Aorta (tissue), 5 donors: ENCODE results near the gene OR52E1. TPM values are rescaled to one million over a fixed set of nuclear protein-coding genes. Genes with fewer than 3 reads are reported as not detected.

Experiments used
- ATAC-seq: fragments of 200-7000 bp; cut with Tn5 transposase; one replicate; pipeline ENCODE4 v1.9.1; 2022; ENCODE audit warnings: moderate library complexity; ENCODE audit not compliant: low FRiP score
- DNase-seq, 2 donors: peaks; one replicate each; pipeline ENCODE4 v3.0.0-alpha.2; 2020
- H3K27ac ChIP-seq, 2 donors: one replicate each; pipeline ENCODE4 v1.5.1; 2013; ENCODE audit warnings: low read length in 2 of 2, mild to moderate bottlenecking in 2 of 2, moderate library complexity in 2 of 2, control low read depth in 1 of 2, inconsistent platforms in 1 of 2, low read depth in 1 of 2
- H3K27me3 ChIP-seq, 2 donors: one replicate each; pipeline ENCODE4 v1.6.1; 2013; ENCODE audit warnings: control low read depth in 1 of 2, low read length in 1 of 2, mild to moderate bottlenecking in 1 of 2, moderate library complexity in 1 of 2; ENCODE audit not compliant: insufficient read depth in 2 of 2, control insufficient read depth in 1 of 2
- H3K36me3 ChIP-seq, 2 donors: one replicate each; pipeline ENCODE4 v1.6.1; 2013; ENCODE audit warnings: control low read depth in 1 of 2, low read length in 1 of 2, mild to moderate bottlenecking in 1 of 2; ENCODE audit not compliant: insufficient read depth in 2 of 2, control insufficient read depth in 1 of 2
- H3K4me1 ChIP-seq, 2 donors: one replicate each; pipeline ENCODE4 v1.6.1; 2013; ENCODE audit warnings: low read length in 2 of 2, control low read depth in 1 of 2, mild to moderate bottlenecking in 1 of 2, moderate library complexity in 1 of 2; ENCODE audit not compliant: insufficient read depth in 2 of 2, control insufficient read depth in 1 of 2
- H3K4me3 ChIP-seq, 2 donors: one replicate each; pipeline ENCODE4 v1.5.1; 2013; ENCODE audit warnings: low read length in 2 of 2, control low read depth in 1 of 2, mild to moderate bottlenecking in 1 of 2
- H3K9me3 ChIP-seq: one replicate; pipeline ENCODE4 v1.6.1; 2013; ENCODE audit warnings: mild to moderate bottlenecking, low read length; ENCODE audit not compliant: control insufficient read depth
- WGBS, 2 donors: extraction: QIAGEN DNeasy Blood & Tissue Kit; methylation state at CpG; one replicate each; pipeline ENCODE4 v1.1.7; 2013; 5-methylcytosine and 5-hydroxymethylcytosine counted together
- intact Hi-C, 2 donors: fragments of 100-400 bp; cut with DNase I; formaldehyde crosslinking; loops; one replicate each; pipeline versions ENCODE4 v1.14.2 to v1.15.0; 2022
- polyA plus RNA-seq, 2 donors: library from polyadenylated mRNA; stranded (reverse); fragments of 200-250 nt; gene quantifications; one replicate each; pipeline ENCODE4 v1.2.3, GENCODE V29; 2013
- total RNA-seq, 2 donors: library from RNA; stranded (reverse); fragmentation: NEBNext Ultra II Directional; extraction: Animal tissue kit (Norgen Biotek cat#: 25700); gene quantifications; one replicate each; pipeline ENCODE4 v1.2.1, GENCODE V29; 2021
- donor health status: healthy with polysubstance abuse.
- donor health status: Bipolar disorder and iron deficiency.
- donor health status: DM: no; HTN: no; CAD: no.
- donor health status: DM: no; HTN: no; CAD: no.
- donor health status: DM: yes; HTN: yes; CAD: no.

Gene OR52E1
- total and polyA plus RNA-seq, 4 donors: not detected

- no peaks in the 10 kb centered on the region for H3K36me3 ChIP-seq
- no peak for DNase-seq
- intact Hi-C loops: no loop called here
- H3K4me1 ChIP-seq: no peaks in the 10 kb centered on the region
- WGBS, 2 donors: 71 to 81% methylated on average over 8 of the region's 8 CpGs
- H3K9me3 ChIP-seq: no peaks in the 10 kb centered on the region
- H3K27me3 ChIP-seq: no peaks in the 10 kb centered on the region
- H3K27ac ChIP-seq: no peak overlapping the region
- ATAC-seq: no peak
- H3K4me3 ChIP-seq: no peak overlapping the region
Observed at GRCh38 chr11:5092821-5093585, 23.6 kb downstream of the OR52E1 start.

GRCh38 chr11:5096011-5096410 is 26.6 kb downstream of the OR52E1 start:
- Histone ChIP-seq H3K9me3 (no peaks in the 10 kb centered on the region), H3K27me3 (no peaks in the 10 kb centered on the region), H3K4me3 (no peak overlapping the region), H3K4me1 (no peaks in the 10 kb centered on the region), H3K27ac (no peak overlapping the region), H3K36me3 (no peaks in the 10 kb centered on the region)
- WGBS, 2 donors: 62 to 68% methylated on average over 2 of the region's 2 CpGs
- DNase-seq (no peak), ATAC-seq (no peak)
- intact Hi-C loops: no loop called here

DNA sequence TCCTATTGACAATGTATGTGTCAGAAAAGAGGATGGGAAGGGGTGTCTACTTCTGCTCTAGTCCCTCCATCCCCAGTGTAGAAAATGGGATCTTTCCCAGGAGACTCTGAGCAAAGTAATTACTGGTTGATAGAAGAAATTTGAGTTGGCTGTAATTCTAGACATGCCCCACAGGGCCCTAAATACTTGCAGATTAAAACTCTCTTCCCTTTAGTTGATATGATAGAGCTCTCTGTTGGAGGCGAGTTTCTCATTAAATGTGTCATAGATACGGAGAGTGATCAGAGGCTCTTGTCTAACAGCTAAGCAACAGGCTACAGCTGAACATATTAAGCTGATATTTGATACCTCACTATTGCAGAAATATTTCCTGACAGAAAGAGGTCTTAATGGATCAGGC is 32.9 kb downstream of the OR52E1 start:
- ATAC-seq: no peak
- no peaks in the 10 kb centered on the region for H3K27me3 ChIP-seq
- intact Hi-C loops: no loop called here
- WGBS, 2 donors: 52 to 64% methylated on average over 2 of the region's 2 CpGs
- H3K27ac ChIP-seq: no peak overlapping the region
- H3K9me3 ChIP-seq: no peaks in the 10 kb centered on the region
- H3K36me3 ChIP-seq: no peaks in the 10 kb centered on the region
- no peak for DNase-seq
- H3K4me1 ChIP-seq: no peaks in the 10 kb centered on the region
- no peak overlapping the region for H3K4me3 ChIP-seq

DNA sequence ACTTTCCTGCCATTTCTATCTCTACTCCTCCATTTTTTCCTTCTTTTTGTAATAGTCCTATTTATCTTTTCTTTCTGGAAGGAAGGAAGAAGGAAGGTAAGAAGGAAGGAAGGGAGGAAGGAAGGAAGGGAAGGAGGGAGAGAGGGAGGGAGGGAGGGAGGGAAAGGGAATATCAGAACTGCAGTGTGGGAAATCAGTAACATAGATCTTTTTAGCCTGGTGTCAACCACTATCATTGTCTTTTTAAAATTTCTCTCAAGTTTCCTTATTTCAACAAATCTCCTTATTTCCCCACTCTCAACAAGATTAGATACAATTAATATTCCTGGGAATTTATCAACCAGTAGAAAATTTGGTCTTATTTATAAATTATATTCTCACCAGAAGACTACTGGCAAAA is 33.7 kb downstream of the OR52E1 start:
- no peaks in the 10 kb centered on the region for H3K27me3 ChIP-seq
- no peak overlapping the region for H3K27ac ChIP-seq
- no peak for DNase-seq
- ATAC-seq: no peak
- no peaks in the 10 kb centered on the region for H3K36me3 ChIP-seq
- intact Hi-C loops: no loop called here
- H3K9me3 ChIP-seq: no peaks in the 10 kb centered on the region
- no peak overlapping the region for H3K4me3 ChIP-seq
- H3K4me1 ChIP-seq: no peaks in the 10 kb centered on the region

- Histone ChIP-seq H3K4me1 (no peaks in the 10 kb centered on the region), H3K27me3 (no peaks in the 10 kb centered on the region), H3K4me3 (no peak overlapping the region), H3K36me3 (no peaks in the 10 kb centered on the region), H3K9me3 (no peaks in the 10 kb centered on the region), H3K27ac (no peak overlapping the region)
- intact Hi-C loops: no loop called here
- no peak for DNase-seq
- WGBS, 2 donors: 64 to 73% methylated on average over 3 of the region's 3 CpGs
- ATAC-seq: no peak
Observed at GRCh38 chr11:5107285-5107684, 37.9 kb downstream of the OR52E1 start.

GRCh38 chr11:5115339-5115738 is 46.0 kb downstream of the OR52E1 start:
- no peaks in the 10 kb centered on the region for H3K27me3 ChIP-seq
- no peaks in the 10 kb centered on the region for H3K4me1 ChIP-seq
- intact Hi-C loops: no loop called here
- 63 to 70% methylated on average over 3 of the region's 3 CpGs for WGBS, 2 donors
- ATAC-seq: no peak
- no peak overlapping the region for H3K4me3 ChIP-seq
- no peaks in the 10 kb centered on the region for H3K36me3 ChIP-seq
- no peaks in the 10 kb centered on the region for H3K9me3 ChIP-seq
- H3K27ac ChIP-seq: no peak overlapping the region
- DNase-seq: no peak

GRCh38 chr11:5117588-5117987 is 48.2 kb downstream of the OR52E1 start:
- ATAC-seq (no peak), DNase-seq (no peak)
- H3K4me3 ChIP-seq: no peak overlapping the region
- intact Hi-C loops: no loop called here
- H3K27ac ChIP-seq: no peak overlapping the region
- H3K4me1 ChIP-seq: no peaks in the 10 kb centered on the region
- no peaks in the 10 kb centered on the region for H3K36me3 ChIP-seq
- H3K27me3 ChIP-seq: no peaks in the 10 kb centered on the region
- no peaks in the 10 kb centered on the region for H3K9me3 ChIP-seq

DNA sequence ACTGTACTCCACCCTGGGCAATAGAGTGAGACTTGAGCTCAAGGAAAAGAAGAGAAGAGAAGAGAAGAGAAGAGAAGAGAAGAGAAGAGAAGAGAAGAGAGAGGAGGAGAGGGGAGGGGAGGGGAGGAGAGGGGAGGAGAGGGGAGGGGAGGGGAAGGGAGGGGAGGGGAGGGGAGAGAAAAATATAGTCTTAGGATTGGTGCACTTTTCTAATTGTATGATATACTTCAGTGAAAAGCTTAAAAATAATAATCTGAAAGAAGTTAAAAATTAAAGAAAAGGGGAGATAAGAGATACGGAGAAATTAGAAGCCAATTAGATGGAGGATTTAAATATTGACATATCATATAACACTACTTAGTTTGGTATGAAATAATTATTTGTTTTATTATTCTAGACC is 49.5 kb downstream of the OR52E1 start:
- no peak overlapping the region for H3K4me3 ChIP-seq
- 79 to 86% methylated on average over 1 of the region's 1 CpG for WGBS, 2 donors
- ATAC-seq (no peak), DNase-seq (no peak)
- no peaks in the 10 kb centered on the region for H3K36me3 ChIP-seq
- H3K27ac ChIP-seq: no peak overlapping the region
- no peaks in the 10 kb centered on the region for H3K4me1 ChIP-seq
- intact Hi-C loops: no loop called here
- no peaks in the 10 kb centered on the region for H3K9me3 ChIP-seq
- no peaks in the 10 kb centered on the region for H3K27me3 ChIP-seq
